AG09309 (cell line): ENCODE results near the gene AMN.

Experiments
- DNase-seq: peaks from one replicate; pipeline ENCODE4 v3.0.0-alpha.2; 2010; ENCODE audit warnings: low read depth
- H3K4me3 ChIP-seq: 2 replicates; pipeline ENCODE4 v1.5.1; 2011; ENCODE audit warnings: mild to moderate bottlenecking, low read depth, low read length, moderate library complexity; ENCODE audit not compliant: control insufficient read depth
- TF ChIP-seq, protein P1 (sequence below): IDR thresholded peaks from 2 replicates; pipeline ENCODE4 v1.5.1; 2011; ENCODE audit warnings: mild to moderate bottlenecking, low read depth, low read length, inconsistent platforms; ENCODE audit not compliant: insufficient read depth, control insufficient read depth; ENCODE audit errors: missing control alignments

The AMN gene

DNA sequence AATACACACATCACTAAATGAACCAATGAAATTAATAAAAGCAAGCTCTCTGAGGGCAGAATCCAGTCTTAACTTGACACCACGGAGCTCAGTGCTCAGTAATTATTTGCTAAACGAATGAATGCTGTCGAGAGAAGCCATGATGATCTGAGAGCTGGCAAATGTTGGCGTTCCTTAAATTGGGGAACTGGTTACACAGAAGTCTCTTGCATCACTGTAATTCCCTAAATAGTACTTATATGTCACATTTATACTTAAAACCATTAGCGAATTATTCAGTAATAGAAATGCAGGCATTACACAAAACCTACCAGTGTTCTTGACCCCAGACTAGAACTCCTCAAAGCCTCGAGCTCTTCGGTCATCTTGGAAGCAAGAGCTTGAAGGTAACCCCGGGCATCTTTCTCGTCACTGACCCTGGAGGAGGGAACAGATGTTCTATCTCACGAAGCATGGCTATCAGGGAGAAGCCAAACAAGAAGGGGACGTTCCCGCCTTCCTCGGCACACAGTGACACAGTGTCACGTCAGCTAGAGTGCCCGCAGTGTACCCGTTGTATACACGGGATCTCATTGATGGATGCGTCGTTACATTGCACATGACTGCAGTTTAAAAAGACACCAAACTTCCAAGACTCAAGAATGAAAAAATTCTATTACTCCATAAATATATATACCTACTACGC lies 43.6 kb downstream of the AMN start:
- DNase-seq = no peak
- H3K4me3 ChIP-seq = no peak overlapping the region
- TF ChIP-seq, protein P1, sequence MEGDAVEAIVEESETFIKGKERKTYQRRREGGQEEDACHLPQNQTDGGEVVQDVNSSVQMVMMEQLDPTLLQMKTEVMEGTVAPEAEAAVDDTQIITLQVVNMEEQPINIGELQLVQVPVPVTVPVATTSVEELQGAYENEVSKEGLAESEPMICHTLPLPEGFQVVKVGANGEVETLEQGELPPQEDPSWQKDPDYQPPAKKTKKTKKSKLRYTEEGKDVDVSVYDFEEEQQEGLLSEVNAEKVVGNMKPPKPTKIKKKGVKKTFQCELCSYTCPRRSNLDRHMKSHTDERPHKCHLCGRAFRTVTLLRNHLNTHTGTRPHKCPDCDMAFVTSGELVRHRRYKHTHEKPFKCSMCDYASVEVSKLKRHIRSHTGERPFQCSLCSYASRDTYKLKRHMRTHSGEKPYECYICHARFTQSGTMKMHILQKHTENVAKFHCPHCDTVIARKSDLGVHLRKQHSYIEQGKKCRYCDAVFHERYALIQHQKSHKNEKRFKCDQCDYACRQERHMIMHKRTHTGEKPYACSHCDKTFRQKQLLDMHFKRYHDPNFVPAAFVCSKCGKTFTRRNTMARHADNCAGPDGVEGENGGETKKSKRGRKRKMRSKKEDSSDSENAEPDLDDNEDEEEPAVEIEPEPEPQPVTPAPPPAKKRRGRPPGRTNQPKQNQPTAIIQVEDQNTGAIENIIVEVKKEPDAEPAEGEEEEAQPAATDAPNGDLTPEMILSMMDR = no peak

DNA sequence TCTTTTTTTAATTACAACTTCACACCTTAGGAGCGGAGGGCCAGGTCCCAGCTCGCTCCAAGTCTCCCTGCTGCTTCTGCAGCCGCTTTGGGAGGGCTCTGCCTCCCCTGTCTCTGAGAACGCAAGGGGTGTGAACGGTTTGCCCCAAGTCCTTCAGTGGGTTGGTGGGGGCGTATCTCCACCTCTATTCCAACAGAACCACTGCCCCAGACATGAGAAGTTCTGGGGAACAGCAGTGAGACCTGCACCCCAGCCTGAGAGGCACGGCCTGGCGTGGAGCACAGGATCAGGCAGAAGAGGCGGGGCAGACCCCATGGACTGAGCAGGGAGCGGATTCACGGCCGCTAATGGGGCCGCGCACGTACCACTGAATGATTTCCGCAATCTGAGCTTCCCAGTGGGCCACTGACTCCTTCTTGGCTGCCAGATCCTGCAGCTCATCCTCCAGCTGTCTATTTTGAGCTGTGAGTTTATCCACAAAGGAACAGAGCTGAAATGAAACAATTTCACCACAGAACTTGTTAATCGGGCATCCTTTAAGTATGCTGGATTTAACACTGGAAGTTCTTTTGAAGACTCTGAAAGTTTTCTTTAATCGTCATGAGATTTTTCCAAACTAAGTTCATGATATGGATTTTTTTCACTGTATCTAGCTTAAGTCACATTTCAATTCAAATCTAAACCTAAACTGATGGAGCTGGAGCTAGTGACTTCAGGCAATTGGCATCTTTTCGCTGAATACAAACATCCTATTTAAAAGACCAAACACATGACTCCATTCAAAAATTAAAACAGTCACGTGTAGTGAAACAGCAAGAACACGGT lies 44.4 kb downstream of the AMN start:
- DNase-seq = no peak
- TF ChIP-seq, protein P1 = no peak
- no peak overlapping the region for H3K4me3 ChIP-seq

DNA sequence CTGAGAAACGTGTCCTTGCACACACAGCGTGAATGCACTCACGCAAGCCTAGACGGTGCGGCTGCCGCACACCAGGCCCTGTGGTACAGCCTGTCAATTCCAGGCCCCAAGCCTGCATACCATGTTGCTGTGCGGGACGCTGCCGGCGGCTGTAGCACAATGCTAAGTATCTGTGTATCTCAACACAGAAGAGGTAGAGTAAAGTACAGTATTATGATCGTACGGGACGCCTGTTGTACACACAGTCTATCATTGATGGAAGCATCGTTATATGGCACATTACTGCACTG lies 45.0 kb downstream of the AMN start:
- H3K4me3 ChIP-seq = no peak overlapping the region

DNA sequence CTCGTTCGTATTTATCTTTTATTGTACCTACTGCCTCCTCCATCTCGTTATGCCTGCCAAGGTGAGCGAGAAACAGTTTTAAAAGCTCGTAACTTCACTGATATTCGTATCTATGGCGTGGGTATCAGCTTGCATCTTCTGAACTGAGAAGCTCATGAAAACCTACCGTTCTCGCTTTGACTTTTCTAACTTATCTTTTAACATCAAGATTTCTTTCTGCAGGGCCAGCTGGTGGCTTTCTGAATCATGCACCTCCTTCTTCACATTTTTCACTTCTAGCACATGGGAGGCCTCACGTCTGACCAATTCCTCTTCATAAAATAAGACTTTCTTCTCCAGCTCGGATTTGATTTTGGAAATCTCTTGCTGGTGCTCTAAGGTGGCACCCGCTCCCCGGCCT lies 45.8 kb downstream of the AMN start:
- DNase-seq = no peak
- no peak overlapping the region for H3K4me3 ChIP-seq
- TF ChIP-seq, protein P1 = no peak

More for the DNA sequence above, 45.0 kb downstream of the AMN start:
- TF ChIP-seq, protein P1 = no peak
- no peak for DNase-seq

DNA sequence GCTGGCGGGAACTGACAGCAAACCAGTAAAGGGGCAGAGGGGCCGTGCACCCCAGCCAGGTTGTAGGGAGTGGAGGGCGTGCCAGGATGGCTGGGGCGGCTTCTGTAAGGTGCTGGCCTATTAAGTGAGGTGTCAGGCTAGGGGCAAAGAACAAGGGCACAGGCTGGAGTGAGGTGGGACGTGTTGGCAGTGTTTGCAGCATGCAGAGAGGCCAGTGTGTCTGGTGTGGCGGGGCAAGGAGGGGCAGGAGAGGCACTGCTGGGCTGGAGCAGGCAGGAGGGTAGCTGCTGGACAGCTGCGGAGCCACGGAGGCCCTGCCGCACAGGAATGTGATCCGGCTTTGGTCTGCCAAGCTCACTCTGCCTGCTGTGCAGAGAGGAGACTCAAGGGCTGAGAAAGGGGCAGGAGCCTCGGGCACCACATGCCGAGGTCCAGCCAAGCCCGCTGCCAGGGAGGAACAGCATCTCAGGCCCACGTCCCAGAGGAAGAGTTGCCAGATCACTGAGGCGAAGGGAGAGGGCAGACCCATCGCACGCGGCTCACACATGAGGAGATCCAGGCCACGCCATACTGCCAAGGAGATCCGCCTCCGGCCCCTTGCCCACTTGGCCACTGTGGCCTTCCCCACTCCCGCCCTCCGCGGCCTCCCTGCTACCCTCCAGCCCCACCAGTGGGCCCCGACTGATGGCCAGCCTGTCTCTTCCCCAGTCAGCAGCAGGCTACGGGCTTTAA lies 46.8 kb downstream of the AMN start:
- H3K4me3 ChIP-seq = no peak overlapping the region
- DNase-seq = no peak
- TF ChIP-seq, protein P1 = no peak

DNA sequence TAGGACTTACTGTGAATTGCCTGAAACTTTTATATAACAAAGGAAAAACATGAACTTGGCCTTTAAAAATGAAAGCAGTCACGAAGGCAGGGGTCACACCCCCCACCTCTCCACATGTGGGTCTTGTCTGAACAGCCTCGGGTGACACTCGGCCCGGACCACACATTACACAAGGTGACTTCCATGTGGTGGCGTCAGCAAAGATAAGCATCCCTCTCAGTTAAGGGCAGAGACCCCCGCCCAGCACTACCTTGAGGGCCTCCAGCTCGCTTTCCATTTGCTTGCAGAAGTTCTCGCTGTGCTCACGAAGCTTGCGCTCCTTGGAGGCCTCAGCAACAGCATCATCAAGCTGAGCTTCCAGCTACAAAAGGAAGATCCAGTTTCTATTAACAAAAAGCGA lies 47.4 kb downstream of the AMN start:
- DNase-seq = no peak
- TF ChIP-seq, protein P1 = no peak
- H3K4me3 ChIP-seq = no peak overlapping the region
